IMR-90 (cell line): Measurements from ENCODE around the gene SLC35B2. TPM values are rescaled to one million over a fixed set of nuclear protein-coding genes. Genes with fewer than 3 reads are reported as not detected.

Experiments
- ATAC-seq: fragments of 200-7000 bp; cut with Tn5 transposase; 2 replicates; pipeline ENCODE4 v1.9.1; 2020; ENCODE audit warnings: low read depth, mild to moderate bottlenecking, moderate library complexity
- BruUV-seq: library from RNA; stranded (reverse); fragments of 400-500 nt; replicated peaks from 2 replicates; lab custom pipeline; 2021; lab: Mats Ljungman, UMichigan
- CTCF ChIA-PET: fragments of 300-600 bp; formaldehyde crosslinking; extraction: SDS; loops from one replicate; lab custom pipeline; 2021; ENCODE audit warnings: antibody characterized with exemption; lab: Yijun Ruan, JAX
- POLR2A ChIA-PET: fragments of 300-600 bp; sonication (Branson Sonifier 250); formaldehyde crosslinking; loops from one replicate; lab custom pipeline; 2022; ENCODE audit warnings: antibody characterized with exemption; ENCODE audit not compliant: unreplicated experiment; lab: Charles Lee
- DNase-seq: peaks from one replicate; pipeline ENCODE4 v3.0.0; 2013
- H2AFZ ChIP-seq: replicated peaks from 2 replicates; pipeline ENCODE3; 2013; ENCODE audit warnings: low read length, mild to moderate bottlenecking; ENCODE audit not compliant: poor library complexity
- H2AK5ac ChIP-seq: 2 replicates; pipeline ENCODE4 v1.6.1; 2013; ENCODE audit warnings: low read depth, low read length, inconsistent platforms
- H2AK9ac ChIP-seq: replicated peaks from 2 replicates; pipeline ENCODE3; 2013; ENCODE audit warnings: mild to moderate bottlenecking, low read depth, low read length, moderate library complexity; ENCODE audit not compliant: poor library complexity
- H2BK120ac ChIP-seq: 2 replicates; pipeline ENCODE4 v1.6.1; 2013; ENCODE audit warnings: low read depth, low read length, inconsistent platforms
- H2BK15ac ChIP-seq: 3 replicates; pipeline ENCODE4 v1.6.1; 2013; ENCODE audit warnings: low read depth, low read length, inconsistent platforms
- H2BK20ac ChIP-seq: 2 replicates; pipeline ENCODE4 v1.6.1; 2013; ENCODE audit warnings: low read depth, mild to moderate bottlenecking, inconsistent platforms, low read length, moderate library complexity
- H2BK5ac ChIP-seq: 2 replicates; pipeline ENCODE4 v1.6.1; 2013; ENCODE audit warnings: mild to moderate bottlenecking, low read depth, low read length, inconsistent platforms; ENCODE audit not compliant: poor library complexity, severe bottlenecking
- H3K14ac ChIP-seq: replicated peaks from 2 replicates; pipeline ENCODE4 v1.6.1; 2013; ENCODE audit warnings: low read depth, low read length, inconsistent platforms
- H3K18ac ChIP-seq: 2 replicates; pipeline ENCODE4 v1.6.1; 2013; ENCODE audit warnings: low read depth, low read length, control low read depth
- H3K23ac ChIP-seq: 2 replicates; pipeline ENCODE4 v1.6.1; 2013; ENCODE audit warnings: low read depth, low read length, inconsistent platforms
- H3K27ac ChIP-seq: 2 replicates; pipeline ENCODE4 v1.5.1; 2013; ENCODE audit warnings: mild to moderate bottlenecking, control low read depth, low read length; ENCODE audit not compliant: insufficient read depth
- H3K27me3 ChIP-seq: 2 replicates; pipeline ENCODE4 v1.6.1; 2013; ENCODE audit warnings: low read length; ENCODE audit not compliant: control insufficient read depth, insufficient read depth
- H3K36me3 ChIP-seq: 2 replicates; pipeline ENCODE4 v1.6.1; 2013; ENCODE audit warnings: low read length, mixed read lengths; ENCODE audit not compliant: control insufficient read depth, insufficient read depth
- H3K4ac ChIP-seq: 2 replicates; pipeline ENCODE4 v1.6.1; 2013; ENCODE audit warnings: low read depth, low read length, inconsistent platforms
- H3K4me1 ChIP-seq: 2 replicates; pipeline ENCODE4 v1.6.1; 2013; ENCODE audit warnings: low read length, mixed read lengths; ENCODE audit not compliant: control insufficient read depth, insufficient read depth
- H3K4me2 ChIP-seq: 2 replicates; pipeline ENCODE4 v1.6.1; 2013; ENCODE audit warnings: low read depth, mild to moderate bottlenecking, control low read depth, low read length, moderate library complexity
- H3K4me3 ChIP-seq: 2 replicates; pipeline ENCODE4 v1.5.1; 2013; ENCODE audit warnings: low read depth, mild to moderate bottlenecking, control low read depth, low read length, moderate library complexity; ENCODE audit not compliant: insufficient read depth
- H3K56ac ChIP-seq: 2 replicates; pipeline ENCODE4 v1.6.1; 2013; ENCODE audit warnings: low read length, inconsistent platforms; ENCODE audit not compliant: insufficient read depth; ENCODE audit errors: extremely low read depth
- H3K79me1 ChIP-seq, 2 experiments: 2 replicates each; pipeline ENCODE4 v1.6.1; 2013; ENCODE audit warnings: low read length in 2 of 2, inconsistent platforms in 1 of 2, low read depth in 1 of 2
- H3K9ac ChIP-seq: 2 replicates; pipeline ENCODE4 v1.6.1; 2013; ENCODE audit warnings: low read depth, low read length, control low read depth
- H3K9me1 ChIP-seq: 2 replicates; pipeline ENCODE4 v1.6.1; 2013; ENCODE audit warnings: low read length, inconsistent platforms; ENCODE audit not compliant: insufficient read depth
- H3K9me3 ChIP-seq: 2 replicates; pipeline ENCODE4 v1.6.1; 2013; ENCODE audit warnings: low read length; ENCODE audit not compliant: control insufficient read depth, insufficient read depth
- H4K20me1 ChIP-seq: 2 replicates; pipeline ENCODE4 v1.6.1; 2013; ENCODE audit warnings: low read length, inconsistent platforms; ENCODE audit not compliant: insufficient read depth
- H4K5ac ChIP-seq: 2 replicates; pipeline ENCODE4 v1.6.1; 2013; ENCODE audit warnings: mild to moderate bottlenecking, low read depth, low read length, control low read depth
- H4K8ac ChIP-seq, 2 experiments: 2 replicates each; pipeline ENCODE4 v1.6.1; 2013; ENCODE audit warnings: low read depth in 2 of 2, low read length in 2 of 2, control low read depth in 1 of 2, inconsistent platforms in 1 of 2
- H4K91ac ChIP-seq: 2 replicates; pipeline ENCODE4 v1.6.1; 2013; ENCODE audit warnings: low read depth, low read length, inconsistent platforms; ENCODE audit not compliant: insufficient read depth
- BHLHE40 ChIP-seq: fragments of 150-350 bp; IDR thresholded peaks from 2 replicates; pipeline ENCODE4 v1.6.1; 2016; ENCODE audit warnings: mild to moderate bottlenecking, low read depth, low read length
- CEBPB ChIP-seq: IDR thresholded peaks from 2 replicates; pipeline ENCODE4 v1.6.1; 2012; ENCODE audit warnings: low read depth, low read length, improper control_type of control experiment
- CHD1 ChIP-seq: IDR thresholded peaks from 2 replicates; pipeline ENCODE4 v1.6.1; 2012; ENCODE audit warnings: low read depth, low read length, improper control_type of control experiment
- CTCF ChIP-seq: conservative IDR thresholded peaks from 2 replicates; pipeline ENCODE4 v1.5.1; 2012; ENCODE audit warnings: mild to moderate bottlenecking, low read depth, low read length, improper control_type of control experiment
- ELK1 ChIP-seq: fragments of 150-350 bp; IDR thresholded peaks from 2 replicates; pipeline ENCODE4 v1.6.1; 2016; ENCODE audit warnings: low read depth, mild to moderate bottlenecking, low read length, moderate library complexity, borderline replicate concordance
- FOS ChIP-seq: fragments of 150-350 bp; IDR thresholded peaks from 2 replicates; pipeline ENCODE4 v1.6.1; 2016; ENCODE audit warnings: low read depth, low read length
- MAFK ChIP-seq: IDR thresholded peaks from 2 replicates; pipeline ENCODE4 v1.6.1; 2012; ENCODE audit warnings: low read depth, low read length, improper control_type of control experiment
- MAZ ChIP-seq: IDR thresholded peaks from 2 replicates; pipeline ENCODE4 v1.6.1; 2012; ENCODE audit warnings: low read depth, mild to moderate bottlenecking, low read length, improper control_type of control experiment, moderate library complexity, borderline replicate concordance
- MXI1 ChIP-seq: IDR thresholded peaks from 2 replicates; pipeline ENCODE4 v1.6.1; 2012; ENCODE audit warnings: low read depth, mild to moderate bottlenecking, low read length, moderate library complexity, borderline replicate concordance
- NFE2L2 ChIP-seq: fragments of 150-350 bp; IDR thresholded peaks from 2 replicates; pipeline ENCODE4 v1.6.1; 2016; ENCODE audit warnings: low read depth, mild to moderate bottlenecking, low read length
- POLR2A ChIP-seq: IDR thresholded peaks from 2 replicates; pipeline ENCODE4 v1.6.1; 2012; ENCODE audit warnings: mild to moderate bottlenecking, low read depth, low read length
- RAD21 ChIP-seq: IDR thresholded peaks from 2 replicates; pipeline ENCODE4 v1.6.1; 2012; ENCODE audit warnings: low read length, improper control_type of control experiment
- RCOR1 ChIP-seq: IDR thresholded peaks from 2 replicates; pipeline ENCODE4 v1.6.1; 2012; ENCODE audit warnings: mild to moderate bottlenecking, low read length, improper control_type of control experiment; ENCODE audit not compliant: insufficient replicate concordance
- RFX5 ChIP-seq: IDR thresholded peaks from 2 replicates; pipeline ENCODE4 v1.8.0; 2012; ENCODE audit warnings: low read depth, mild to moderate bottlenecking, low read length, moderate library complexity
- SMC3 ChIP-seq: fragments of 150-350 bp; IDR thresholded peaks from 2 replicates; pipeline ENCODE4 v1.6.1; 2016; ENCODE audit warnings: low read depth, mild to moderate bottlenecking, antibody characterized with exemption, low read length, moderate library complexity
- WGBS, 2 experiments: methylation state at CpG; one replicate each; pipeline versions ENCODE4 v1.1.5 to v1.1.7; 2013; ENCODE audit warnings: missing lambda C conversion rate in 2 of 2; ENCODE audit not compliant: insufficient read length in 1 of 2; ENCODE audit errors: extremely low coverage in 2 of 2; 5-methylcytosine and 5-hydroxymethylcytosine counted together
- dilution Hi-C: fragments of 300-500 bp; cut with HindIII; formaldehyde crosslinking; loops from one replicate; pipeline ENCODE4 v1.14.3; 2018; ENCODE audit warnings: low sequenced_read_pairs; ENCODE audit not compliant: unreplicated experiment
- in situ Hi-C: fragments of 300-500 bp; cut with MboI; formaldehyde crosslinking; loops from 3 replicates; pipeline ENCODE4 v1.14.3; 2019; ENCODE audit warnings: low sequenced_read_pairs, inconsistent platforms, mixed read lengths
- intact Hi-C: fragments of 100-400 bp; cut with micrococcal nuclease; formaldehyde crosslinking; loops from 2 replicates; pipeline ENCODE4 v1.10.0; 2022
- polyA plus RNA-seq, 3 experiments: library from polyadenylated mRNA; depleted of rRNA; stranded (reverse); fragments of >200 nt; gene quantifications; 2 replicates each; pipeline ENCODE4 v1.2.3, GENCODE V29; 2012; ENCODE audit warnings: low replicate concordance in 1 of 3
- total RNA-seq: library from RNA; depleted of rRNA; stranded (reverse); fragments of >200 nt; gene quantifications from 2 replicates; pipeline ENCODE4 v1.2.3, GENCODE V29; 2012

SLC35B2 gene
- total and polyA plus RNA-seq, 2 of the 4 experiments (the other 2 are of a cell fraction) = 51.4 to 89.9 TPM

- dilution Hi-C loops = no loop called here
- Histone ChIP-seq H2AK9ac (no peak overlapping the region), H2BK120ac (no peak overlapping the region), H3K9ac (no peak overlapping the region), H3K18ac (no peak overlapping the region), H3K79me1 (no peaks in the 10 kb centered on the region), H3K36me3 (no peaks in the 10 kb centered on the region), H3K27ac (no peak overlapping the region), H2BK5ac (no peak overlapping the region), H3K14ac (no peak overlapping the region), H2BK15ac (no peak overlapping the region), H4K20me1 (no peaks in the 10 kb centered on the region; the same call in 1 of the 2 replicates), H3K4me3 (no peak overlapping the region), H3K4me2 (no peak overlapping the region), H3K9me3 (no peaks in the 10 kb centered on the region), H4K91ac (no peak overlapping the region), H2AK5ac (no peak overlapping the region), H2BK20ac (no peak overlapping the region), H3K27me3 (peaks cover 40% of the 10 kb centered on the region), H4K5ac (no peak overlapping the region), H3K23ac (no peak overlapping the region), H3K4ac (no peak overlapping the region), H3K56ac (no peak overlapping the region), H3K4me1 (no peaks in the 10 kb centered on the region), H3K9me1 (no peaks in the 10 kb centered on the region), H4K8ac (no peak overlapping the region), H2AFZ (no peak overlapping the region)
- ChIA-PET CTCF (no interaction called here), POLR2A (no interaction called here)
- ATAC-seq (no peak), DNase-seq (no peak)
- BruUV-seq = no TSS peak
- no peak for TF ChIP-seq SMC3
- TF ChIP-seq CEBPB = no peak
- TF ChIP-seq MAZ = no peak
- TF ChIP-seq BHLHE40 = no peak
- TF ChIP-seq FOS = no peak
- no peak for TF ChIP-seq NFE2L2
- TF ChIP-seq POLR2A = no peak
- TF ChIP-seq RCOR1 = no peak
- no peak for TF ChIP-seq RFX5
- no peak for TF ChIP-seq MAFK
- TF ChIP-seq MXI1 = no peak
- TF ChIP-seq CTCF = no peak
- no peak for TF ChIP-seq CHD1
- TF ChIP-seq ELK1 = no peak
- no peak for TF ChIP-seq RAD21
- 82% methylated on average over 6 of the region's 12 CpGs; no CpG with 5 or more reads in 1 of the 2 experiments for WGBS, 2 experiments
- in situ Hi-C loops = no loop called here
- intact Hi-C loops = no loop called here
These were observed 28.9 kb upstream of the SLC35B2 start for GRCh38 chr6:44286285-44286565.
